ENCODE measurements around the gene PHF23.

GRCh38 chr17:7191069-7191468 is 48.2 kb downstream of the PHF23 start:
- TF ChIP-seq, protein P1, sequence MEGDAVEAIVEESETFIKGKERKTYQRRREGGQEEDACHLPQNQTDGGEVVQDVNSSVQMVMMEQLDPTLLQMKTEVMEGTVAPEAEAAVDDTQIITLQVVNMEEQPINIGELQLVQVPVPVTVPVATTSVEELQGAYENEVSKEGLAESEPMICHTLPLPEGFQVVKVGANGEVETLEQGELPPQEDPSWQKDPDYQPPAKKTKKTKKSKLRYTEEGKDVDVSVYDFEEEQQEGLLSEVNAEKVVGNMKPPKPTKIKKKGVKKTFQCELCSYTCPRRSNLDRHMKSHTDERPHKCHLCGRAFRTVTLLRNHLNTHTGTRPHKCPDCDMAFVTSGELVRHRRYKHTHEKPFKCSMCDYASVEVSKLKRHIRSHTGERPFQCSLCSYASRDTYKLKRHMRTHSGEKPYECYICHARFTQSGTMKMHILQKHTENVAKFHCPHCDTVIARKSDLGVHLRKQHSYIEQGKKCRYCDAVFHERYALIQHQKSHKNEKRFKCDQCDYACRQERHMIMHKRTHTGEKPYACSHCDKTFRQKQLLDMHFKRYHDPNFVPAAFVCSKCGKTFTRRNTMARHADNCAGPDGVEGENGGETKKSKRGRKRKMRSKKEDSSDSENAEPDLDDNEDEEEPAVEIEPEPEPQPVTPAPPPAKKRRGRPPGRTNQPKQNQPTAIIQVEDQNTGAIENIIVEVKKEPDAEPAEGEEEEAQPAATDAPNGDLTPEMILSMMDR (IDR thresholded peaks at IDR 0.05), result no peak
- no peak for TF ChIP-seq POLR2A (IDR thresholded peaks at IDR 0.05)

Measured in ovary (tissue), 3 donors.